Heart left ventricle (tissue), 16 donors: ENCODE results near the gene FBXO21. TPM values are rescaled to one million over a fixed set of nuclear protein-coding genes. Genes with fewer than 3 reads are reported as not detected.

ENCODE experiments used
- ATAC-seq, 4 donors: fragments of 200-7000 bp; cut with Tn5 transposase; one replicate each; pipeline ENCODE4 v1.9.1; 2020 to 2022; ENCODE audit warnings: moderate library complexity in 4 of 4, mild to moderate bottlenecking in 3 of 4, moderate number of reproducible peaks in 1 of 4
- DNase-seq, 5 donors: peaks; one replicate each; pipeline ENCODE4 v3.0.0-alpha.2; 2020
- H3K27ac ChIP-seq, 12 donors: fragments of 200-600 bp; sonication (generic) in 4 of 12; one replicate each; pipeline versions ENCODE4 v1.5.0 to v1.8.0; 2016 to 2022; ENCODE audit warnings: mild to moderate bottlenecking in 2 of 12
- H3K27me3 ChIP-seq, 9 donors: fragments of 200-600 bp; sonication (generic) in 2 of 9; one replicate each; pipeline versions ENCODE4 v1.5.1 to v1.8.0; 2016 to 2022; ENCODE audit warnings: mild to moderate bottlenecking in 3 of 9
- H3K36me3 ChIP-seq, 9 donors: fragments of 200-600 bp; sonication (generic) in 2 of 9; one replicate each; pipeline versions ENCODE4 v1.5.0 to v1.8.0; 2018 to 2022; ENCODE audit warnings: mild to moderate bottlenecking in 2 of 9
- H3K4me1 ChIP-seq, 12 donors: fragments of 200-600 bp; sonication (generic) in 4 of 12; one replicate each; pipeline versions ENCODE4 v1.5.0 to v1.8.0; 2016 to 2022; ENCODE audit warnings: mild to moderate bottlenecking in 3 of 12
- H3K4me3 ChIP-seq, 12 donors: fragments of 200-600 bp; sonication (generic) in 4 of 12; one replicate each; pipeline versions ENCODE4 v1.5.0 to v1.8.0; 2017 to 2022; ENCODE audit warnings: mild to moderate bottlenecking in 9 of 12, moderate library complexity in 4 of 12
- H3K9me3 ChIP-seq, 12 donors: fragments of 200-600 bp; sonication (generic) in 4 of 12; one replicate each; pipeline versions ENCODE4 v1.5.0 to v1.8.0; 2016 to 2022; ENCODE audit warnings: mild to moderate bottlenecking in 1 of 12
- POLR2A ChIP-seq, 2 donors: fragments of 450-650 bp; IDR thresholded peaks; one replicate each; pipeline ENCODE4 v1.6.1; 2017; ENCODE audit warnings: antibody characterized with exemption in 2 of 2, mild to moderate bottlenecking in 2 of 2, moderate library complexity in 2 of 2
- WGBS, 4 donors: extraction: QIAGEN DNeasy Blood & Tissue Kit in 2 of 4; methylation state at CpG; one replicate each; pipeline versions ENCODE4 v1.1.5 to v1.1.7; 2013 to 2018; 5-methylcytosine and 5-hydroxymethylcytosine counted together
- intact Hi-C, 10 donors: fragments of 100-400 bp; cut with DNase I; formaldehyde crosslinking; loops; one replicate each; pipeline versions ENCODE4 v1.11.1 to v1.14.2; 2022
- polyA plus RNA-seq, 2 donors: library from polyadenylated mRNA; stranded (reverse); fragments of 200-250 nt; gene quantifications; one replicate each; pipeline ENCODE4 v1.2.3, GENCODE V29; 2013
- total RNA-seq, 9 donors: library from RNA; depleted of rRNA in 2 of 9; stranded (reverse); fragments of >200 nt in 2 of 9; fragmentation: NEBNext Ultra II Directional in 3 of 9; extraction: Animal tissue kit (Norgen Biotek cat#: 25700) in 3 of 9; gene quantifications; one replicate each; pipeline versions ENCODE4 v1.1.0 to v1.2.4, GENCODE V29; 2016 to 2023
- TF ChIP-seq, protein P1 (sequence below), 12 donors: fragments of 200-600 bp; sonication (generic) in 4 of 12; IDR thresholded peaks; one replicate each; pipeline versions ENCODE4 v1.5.0 to v1.8.0; 2018 to 2022; ENCODE audit warnings: antibody characterized with exemption in 12 of 12, mild to moderate bottlenecking in 5 of 12
- donor health status: ischemic (EF 13 %, LVEDD 7.1; RV severe dilation, severe dysfunction).
- donor health status: healthy with polysubstance abuse.
- donor health status: DM: no; HTN: yes; CAD: no.
- donor health status: DM: no; HTN: no; CAD: no.
- donor health status: ischemic (EF 25% LVEDD 6.9; RV normal size, moderate dysfunction).
- donor health status: ischemic (EF 25% LVEDD 5.7; RV mildly dilated, moderate dysfunction).
- donor health status: healthy.
- donor health status: DM: yes; HTN: yes; CAD: no.
- donor health status: ischemic (EF 35%, LVEDD 5.7; RV mildly dilated, moderate dysfunction).
- donor health status: nonischemic (EF 11% LVEDD 7.7; RV severe dilation, severe dysfunction).
- donor health status: DM: yes; HTN: yes; CAD: no.
- donor health status: PGD.
- donor health status: ischemic (EF 29% LVEDD 5.4; RV normal size, mild dysfunction).
- donor health status: nonischemic (EF 23%, LVEDD 6.1; RV moderate dilation, normal function).

Gene FBXO21
- total and polyA plus RNA-seq, 11 donors: 10.9 to 82.4 (median 44.1) TPM

DNA sequence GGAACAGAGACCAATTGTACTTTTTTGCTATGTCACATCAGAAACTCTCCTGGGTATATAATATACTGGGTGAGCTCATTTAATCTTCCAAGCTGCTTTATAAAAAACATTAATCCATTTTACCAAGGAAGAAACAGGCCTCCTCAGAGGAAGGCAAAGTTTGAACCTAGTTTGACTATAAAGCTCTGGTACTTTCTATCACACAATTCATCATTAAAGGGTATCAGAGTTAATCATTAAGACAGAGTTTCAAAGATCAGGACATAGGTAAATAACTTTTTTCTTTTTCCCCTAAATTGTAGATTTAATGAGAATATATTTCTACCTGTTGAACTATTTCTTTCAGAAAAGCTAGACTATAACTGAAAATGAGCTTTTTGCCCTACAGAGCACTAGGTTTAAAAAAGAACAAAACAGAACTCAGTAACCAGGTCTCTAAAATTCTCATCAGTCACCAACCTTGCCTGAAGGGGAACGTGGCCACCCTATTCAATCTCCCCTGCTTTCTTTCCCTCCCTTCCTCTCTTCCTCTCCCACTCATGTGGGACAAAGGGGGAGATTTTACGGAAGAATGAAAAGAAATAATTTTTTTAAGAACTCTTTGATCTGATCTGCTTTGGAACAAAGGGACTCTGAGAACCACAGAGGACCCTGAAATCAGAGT lies 18.6 kb downstream of the FBXO21 start:
- Histone ChIP-seq H3K36me3 (peaks cover 0 to 100% (median 95%) of the 10 kb centered on the region in 9 donors), H3K9me3 (no peaks in the 10 kb centered on the region), H3K27ac (no peak overlapping the region), H3K4me3 (no peak overlapping the region), H3K4me1 (peaks cover 0 to 10% (median 0%) of the 10 kb centered on the region in 12 donors), H3K27me3 (no peaks in the 10 kb centered on the region)
- WGBS, 4 donors: 86 to 90% (median 89%) methylated on average over 2 of the region's 2 CpGs
- DNase-seq (no peak), ATAC-seq (no peak)
- no peak for TF ChIP-seq POLR2A (IDR thresholded peaks at IDR 0.05)
- TF ChIP-seq, protein P1, sequence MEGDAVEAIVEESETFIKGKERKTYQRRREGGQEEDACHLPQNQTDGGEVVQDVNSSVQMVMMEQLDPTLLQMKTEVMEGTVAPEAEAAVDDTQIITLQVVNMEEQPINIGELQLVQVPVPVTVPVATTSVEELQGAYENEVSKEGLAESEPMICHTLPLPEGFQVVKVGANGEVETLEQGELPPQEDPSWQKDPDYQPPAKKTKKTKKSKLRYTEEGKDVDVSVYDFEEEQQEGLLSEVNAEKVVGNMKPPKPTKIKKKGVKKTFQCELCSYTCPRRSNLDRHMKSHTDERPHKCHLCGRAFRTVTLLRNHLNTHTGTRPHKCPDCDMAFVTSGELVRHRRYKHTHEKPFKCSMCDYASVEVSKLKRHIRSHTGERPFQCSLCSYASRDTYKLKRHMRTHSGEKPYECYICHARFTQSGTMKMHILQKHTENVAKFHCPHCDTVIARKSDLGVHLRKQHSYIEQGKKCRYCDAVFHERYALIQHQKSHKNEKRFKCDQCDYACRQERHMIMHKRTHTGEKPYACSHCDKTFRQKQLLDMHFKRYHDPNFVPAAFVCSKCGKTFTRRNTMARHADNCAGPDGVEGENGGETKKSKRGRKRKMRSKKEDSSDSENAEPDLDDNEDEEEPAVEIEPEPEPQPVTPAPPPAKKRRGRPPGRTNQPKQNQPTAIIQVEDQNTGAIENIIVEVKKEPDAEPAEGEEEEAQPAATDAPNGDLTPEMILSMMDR (IDR thresholded peaks at IDR 0.05): no peak
- intact Hi-C loops: no loop called here

DNA sequence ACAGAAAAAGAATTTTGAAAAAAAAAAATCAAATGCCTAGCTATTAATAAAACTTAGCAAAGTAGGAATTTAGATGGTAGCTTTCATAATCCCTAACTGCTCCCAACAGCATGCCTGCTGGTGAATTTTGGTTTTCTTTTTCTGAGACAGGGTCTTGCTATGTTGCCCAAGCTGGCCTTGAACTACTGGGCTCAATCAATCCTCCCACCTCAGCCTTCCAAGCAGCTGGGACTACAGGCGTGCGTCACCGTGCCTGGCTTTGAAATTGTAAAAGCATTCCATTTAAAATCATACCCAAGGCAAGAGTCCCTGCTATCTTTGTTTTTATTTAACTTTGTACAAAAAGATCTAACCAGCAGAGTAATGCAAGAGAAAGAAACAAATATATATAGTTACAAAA lies 20.7 kb downstream of the FBXO21 start:
- ATAC-seq (no peak), DNase-seq (no peak)
- WGBS, 4 donors: 94 to 98% (median 97%) methylated on average over 3 of the region's 3 CpGs
- no peak for TF ChIP-seq POLR2A (IDR thresholded peaks at IDR 0.05)
- TF ChIP-seq, protein P1 (IDR thresholded peaks at IDR 0.05): no peak
- Histone ChIP-seq H3K36me3 (peaks cover 0 to 100% (median 97%) of the 10 kb centered on the region in 9 donors), H3K27ac (no peak overlapping the region), H3K9me3 (no peaks in the 10 kb centered on the region), H3K27me3 (no peaks in the 10 kb centered on the region), H3K4me3 (no peak overlapping the region), H3K4me1 (peaks cover 0 to 11% (median 0%) of the 10 kb centered on the region in 12 donors)
- intact Hi-C loops: no loop called here

DNA sequence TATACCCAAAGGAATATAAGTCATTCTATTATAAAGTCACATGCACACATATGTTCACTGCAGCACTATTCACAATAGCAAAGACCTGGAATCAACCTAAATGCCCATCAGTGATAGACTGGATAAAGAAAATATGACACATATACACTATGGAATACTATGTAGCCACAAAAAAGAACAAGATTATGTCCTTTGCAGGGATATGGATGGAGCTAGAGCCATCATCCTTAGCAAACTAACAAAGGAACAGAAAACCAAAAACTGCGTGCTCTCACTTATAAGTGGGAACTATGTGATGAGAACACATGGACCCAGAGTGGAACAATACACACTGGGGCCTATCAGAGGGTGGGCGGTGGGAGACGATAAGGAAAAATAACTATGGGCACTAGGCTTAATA lies 21.3 kb downstream of the FBXO21 start:
- 75 to 98% (median 88%) methylated on average over 3 of the region's 3 CpGs for WGBS, 4 donors
- DNase-seq: no peak

DNA sequence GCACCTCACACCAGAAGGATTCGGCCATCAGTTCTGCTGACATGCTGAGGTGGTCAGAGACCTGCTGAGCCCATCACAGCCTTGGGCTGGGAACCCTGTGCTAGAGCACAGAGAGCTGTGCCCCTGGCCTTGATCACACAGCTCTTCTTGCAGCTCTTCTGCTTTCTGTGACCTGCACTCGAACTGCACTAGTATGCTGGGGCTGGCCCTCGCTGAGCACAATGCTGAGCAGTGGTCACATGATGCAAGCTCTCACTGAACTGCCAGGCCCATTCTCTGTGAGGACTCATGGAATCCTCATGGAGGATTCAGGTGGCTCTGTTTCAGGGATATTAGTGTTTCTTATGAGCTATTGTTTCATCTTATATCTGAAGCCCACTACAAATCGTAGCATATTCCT lies 22.5 kb downstream of the FBXO21 start:
- no peaks in the 10 kb centered on the region for H3K27me3 ChIP-seq
- no peak overlapping the region for H3K4me3 ChIP-seq
- no peaks in the 10 kb centered on the region for H3K9me3 ChIP-seq
- peak in 2 of 4 donors; percentile 15 to 37 for ATAC-seq
- intact Hi-C loops: no loop called here
- 70 to 82% (median 76%) methylated on average over 4 of the region's 4 CpGs for WGBS, 4 donors
- H3K4me1 ChIP-seq: peaks cover 0 to 11% (median 0%) of the 10 kb centered on the region in 12 donors
- no peak overlapping the region for H3K27ac ChIP-seq
- TF ChIP-seq POLR2A (IDR thresholded peaks at IDR 0.05): no peak
- peaks cover 0 to 100% (median 97%) of the 10 kb centered on the region in 9 donors for H3K36me3 ChIP-seq
- no peak for DNase-seq

More for the DNA sequence above, 21.3 kb downstream of the FBXO21 start:
- H3K36me3 ChIP-seq: peaks cover 0 to 100% (median 97%) of the 10 kb centered on the region in 9 donors
- no peak for TF ChIP-seq POLR2A (IDR thresholded peaks at IDR 0.05)
- TF ChIP-seq, protein P1 (IDR thresholded peaks at IDR 0.05): no peak
- no peak for ATAC-seq
- intact Hi-C loops: no loop called here
- H3K27ac ChIP-seq: no peak overlapping the region
- H3K4me1 ChIP-seq: peaks cover 0 to 11% (median 0%) of the 10 kb centered on the region in 12 donors
- H3K9me3 ChIP-seq: no peaks in the 10 kb centered on the region
- no peaks in the 10 kb centered on the region for H3K27me3 ChIP-seq
- H3K4me3 ChIP-seq: no peak overlapping the region
